HG02571 (cell line): Measurements from ENCODE around the gene MDM2.

Experiments
- ATAC-seq: cut with Tn5 transposase; IDR thresholded peaks from one replicate; pipeline ENCODE4 v1.9.1; 2021; ENCODE audit warnings: mild to moderate bottlenecking, moderate library complexity; ENCODE audit not compliant: unreplicated experiment

MDM2 gene

GRCh38 chr12:68870443-68870842 is 62.5 kb downstream of the MDM2 start:
- no peak for ATAC-seq

GRCh38 chr12:68871396-68871795 is 63.4 kb downstream of the MDM2 start:
- no peak for ATAC-seq

GRCh38 chr12:68871921-68872320 is 63.9 kb downstream of the MDM2 start:
- no peak for ATAC-seq

- no peak for ATAC-seq
Measured at GRCh38 chr12:68873316-68873715, 65.3 kb downstream of the MDM2 start.

GRCh38 chr12:68876461-68876860 is 68.5 kb downstream of the MDM2 start:
- no peak for ATAC-seq

- ATAC-seq, result no peak
Measured at GRCh38 chr12:68877583-68877982, 69.6 kb downstream of the MDM2 start.

- no peak for ATAC-seq
Measured at GRCh38 chr12:68878283-68878682, 70.3 kb downstream of the MDM2 start.

GRCh38 chr12:68878846-68879245 is 70.9 kb downstream of the MDM2 start:
- no peak for ATAC-seq

GRCh38 chr12:68880660-68881325 is 72.8 kb downstream of the MDM2 start:
- ATAC-seq, result no peak

- ATAC-seq, result no peak
Measured at GRCh38 chr12:68882251-68882964, 74.4 kb downstream of the MDM2 start.

GRCh38 chr12:68883151-68883550 is 75.2 kb downstream of the MDM2 start:
- no peak for ATAC-seq

- no peak for ATAC-seq
Measured at GRCh38 chr12:68884251-68884650, 76.3 kb downstream of the MDM2 start.

- no peak for ATAC-seq
Measured at GRCh38 chr12:68885381-68885780, 77.4 kb downstream of the MDM2 start.

GRCh38 chr12:68886636-68887572 is 78.9 kb downstream of the MDM2 start:
- no peak for ATAC-seq

GRCh38 chr12:68887641-68888040 is 79.7 kb downstream of the MDM2 start:
- no peak for ATAC-seq

- ATAC-seq, result no peak
Measured at GRCh38 chr12:68888243-68888642, 80.3 kb downstream of the MDM2 start.

GRCh38 chr12:68890701-68891113 is 82.7 kb downstream of the MDM2 start:
- no peak for ATAC-seq

- ATAC-seq, result no peak
Measured at GRCh38 chr12:68891141-68891540, 83.2 kb downstream of the MDM2 start.

- ATAC-seq, result no peak
Measured at GRCh38 chr12:68893201-68893600, 85.2 kb downstream of the MDM2 start.

GRCh38 chr12:68893741-68894140 is 85.8 kb downstream of the MDM2 start:
- ATAC-seq, result no peak

GRCh38 chr12:68894276-68894855 is 86.4 kb downstream of the MDM2 start:
- no peak for ATAC-seq
